Fibroblast of gingiva (primary cell): ENCODE measurements around the gene CEP164.

Experiments used
- DNase-seq: peaks from one replicate; pipeline ENCODE4 v3.0.0-alpha.2; 2011; ENCODE audit warnings: low read depth

The CEP164 gene

DNA sequence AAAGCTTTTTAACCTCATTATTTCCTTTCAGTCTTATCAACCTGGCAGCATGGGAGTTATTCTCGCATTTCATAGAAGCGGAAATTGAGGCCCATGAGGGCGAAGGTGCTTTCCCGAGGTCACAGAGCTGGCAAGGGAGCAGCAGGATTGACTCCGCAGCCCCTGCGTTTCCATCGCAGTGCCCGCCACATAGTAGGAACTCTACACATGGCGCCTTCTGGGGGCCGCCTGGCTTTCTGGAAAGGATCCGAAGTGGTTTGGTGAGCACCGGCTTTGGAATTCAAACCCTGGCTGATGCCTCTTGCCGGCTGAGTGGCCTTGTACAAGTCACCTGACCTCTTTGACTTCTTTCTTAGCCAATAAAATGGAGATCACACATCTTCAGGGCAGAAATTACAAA is 93.4 kb downstream of the CEP164 start:
- no peak for DNase-seq

DNA sequence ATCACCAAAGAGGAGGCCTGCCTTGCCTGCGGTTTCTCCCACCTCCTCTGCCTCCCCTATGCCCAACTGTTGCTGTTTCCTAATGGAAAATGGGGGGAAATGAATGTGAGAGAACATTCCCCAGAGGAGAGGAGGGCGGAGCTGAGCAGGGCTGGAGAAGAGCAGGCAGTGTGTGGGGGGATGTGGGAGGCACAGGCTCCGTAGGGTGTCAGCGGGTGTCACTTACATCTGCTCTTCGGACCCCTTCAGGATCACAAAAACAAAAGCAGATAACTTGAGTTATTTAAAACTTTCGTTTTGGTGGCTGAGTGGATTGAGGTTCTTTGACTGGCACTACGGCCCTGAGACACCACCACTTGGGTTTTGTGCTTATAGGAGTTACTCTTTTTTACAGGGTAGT is 93.8 kb downstream of the CEP164 start:
- DNase-seq: no peak

- no peak for DNase-seq
Measured at GRCh38 chr11:117423046-117423575, 95.5 kb downstream of the CEP164 start.

DNA sequence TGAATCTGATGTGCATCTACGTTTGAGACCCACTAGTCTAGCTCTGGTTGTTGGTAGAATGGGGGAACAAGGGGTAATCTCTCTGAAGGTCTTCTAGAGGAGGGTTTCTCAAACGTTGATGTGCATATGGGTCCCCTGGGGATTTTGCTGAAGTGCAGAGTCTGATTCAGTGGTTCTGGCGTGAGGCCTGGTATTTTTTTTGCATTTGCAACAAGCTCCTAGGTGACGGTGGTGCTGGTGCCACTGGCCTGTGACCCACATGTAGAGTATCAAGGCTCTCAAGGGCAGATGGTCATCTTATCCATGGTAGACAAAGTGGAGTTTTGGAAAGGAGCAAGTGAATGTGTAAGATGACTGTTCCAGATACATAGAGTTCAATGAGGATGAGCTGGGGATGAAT is 97.1 kb downstream of the CEP164 start:
- DNase-seq: peak; percentile 36

DNA sequence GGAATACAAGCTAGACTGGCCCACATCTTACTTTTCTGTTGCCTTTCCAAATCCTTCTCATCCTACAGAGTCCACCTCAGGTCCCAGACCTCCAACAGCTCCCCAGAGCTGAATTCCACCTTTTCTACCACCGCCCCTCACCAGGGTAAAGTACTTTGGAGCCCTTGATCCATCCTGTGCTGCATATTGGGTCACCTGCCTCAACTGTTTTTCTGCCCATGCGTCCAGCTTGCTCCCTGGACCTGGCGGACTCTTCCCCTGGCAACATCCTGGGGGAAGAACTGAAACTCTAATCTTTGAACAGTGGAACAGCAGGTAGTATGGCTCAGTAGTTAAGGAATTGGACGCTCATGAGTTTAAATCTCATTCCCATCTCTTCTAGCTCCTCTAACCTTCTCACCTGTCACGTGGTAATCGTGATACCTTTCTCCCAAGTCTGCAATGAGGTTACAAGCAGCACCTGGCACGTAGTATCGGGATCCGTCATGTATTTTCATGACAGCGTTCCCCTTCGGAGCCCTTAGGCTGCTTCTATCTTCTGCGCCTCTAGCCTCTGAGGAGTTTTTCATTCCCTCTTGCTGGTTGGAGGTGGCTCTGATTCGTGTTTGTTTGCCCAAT is 98.1 kb downstream of the CEP164 start:
- no peak for DNase-seq

DNA sequence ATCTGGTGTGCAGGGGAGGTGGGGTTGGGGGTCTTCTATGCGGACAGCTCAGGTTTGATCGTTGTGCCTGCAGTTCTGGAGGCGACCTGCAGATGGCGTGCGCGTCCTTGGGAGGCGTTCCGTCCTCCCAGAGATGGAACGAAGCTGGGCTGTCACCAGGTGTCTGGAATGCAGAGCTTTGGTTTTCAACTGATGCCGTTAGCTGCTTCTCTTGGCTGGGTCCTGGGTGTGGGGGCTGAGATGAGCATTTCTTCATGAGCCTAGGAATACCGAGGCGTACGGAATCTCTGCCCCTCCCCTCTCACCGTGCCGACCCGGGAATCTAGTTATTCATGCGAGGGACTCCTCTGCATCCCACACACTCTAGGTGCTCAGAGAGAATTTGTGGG is 98.6 kb downstream of the CEP164 start:
- peak; percentile 13 for DNase-seq

DNA sequence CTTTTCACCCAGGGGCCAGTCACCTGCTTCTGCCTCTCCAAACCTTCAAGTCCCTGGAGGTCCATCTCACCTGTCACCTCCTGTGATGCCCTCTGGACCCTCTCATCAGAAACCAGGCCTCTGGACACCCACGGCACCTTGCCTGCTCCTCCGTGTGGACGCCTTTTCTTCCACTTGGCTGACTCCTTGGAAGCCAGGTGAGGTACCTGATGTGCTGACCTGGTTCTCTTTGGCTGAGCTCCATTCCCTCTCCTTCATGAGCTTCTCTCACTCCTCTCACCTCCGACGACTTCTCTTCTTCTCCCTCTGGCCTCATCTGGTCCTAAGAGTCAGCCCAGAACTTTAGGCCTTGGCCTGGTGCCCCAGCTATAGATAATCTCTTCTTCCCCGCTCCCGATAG is 99.3 kb downstream of the CEP164 start:
- DNase-seq: no peak

GRCh38 chr11:117427356-117427874 is 99.8 kb downstream of the CEP164 start:
- DNase-seq: no peak

- no peak for DNase-seq
Measured at GRCh38 chr11:117428186-117428855, 100.7 kb downstream of the CEP164 start.

GRCh38 chr11:117428856-117429229 is 101.2 kb downstream of the CEP164 start:
- no peak for DNase-seq

DNA sequence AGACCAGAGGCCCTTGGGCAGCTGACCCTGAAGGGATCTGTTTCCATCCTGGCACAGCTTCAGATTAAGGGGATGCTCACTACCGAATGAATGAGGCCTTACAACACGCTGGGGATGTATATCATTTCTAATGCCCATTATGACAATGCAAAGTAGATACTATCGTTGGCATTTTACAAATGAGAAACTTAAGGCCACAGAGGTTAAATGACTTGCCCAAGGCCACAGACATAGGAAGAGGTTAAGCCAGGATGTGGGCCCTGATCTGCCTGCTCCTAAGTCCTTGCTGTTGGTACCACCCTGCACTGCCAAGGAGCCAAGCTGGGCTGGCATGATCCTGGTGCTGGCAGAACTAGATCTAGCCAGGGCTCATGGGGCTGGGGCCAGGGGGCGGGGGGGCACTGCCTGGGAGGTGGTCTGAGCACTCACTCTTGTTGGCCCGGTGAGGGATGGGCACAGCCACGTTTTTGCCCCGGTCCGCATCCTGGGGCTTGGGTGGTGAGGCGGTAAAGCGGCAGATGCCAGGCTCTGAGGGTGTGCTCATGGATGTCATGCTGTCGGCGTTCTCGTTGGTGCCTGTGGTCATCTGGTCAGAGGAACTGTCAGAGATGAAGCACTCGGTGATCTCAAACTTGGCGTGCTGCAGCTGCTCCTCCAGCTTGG is 102.8 kb downstream of the CEP164 start:
- DNase-seq: no peak

DNA sequence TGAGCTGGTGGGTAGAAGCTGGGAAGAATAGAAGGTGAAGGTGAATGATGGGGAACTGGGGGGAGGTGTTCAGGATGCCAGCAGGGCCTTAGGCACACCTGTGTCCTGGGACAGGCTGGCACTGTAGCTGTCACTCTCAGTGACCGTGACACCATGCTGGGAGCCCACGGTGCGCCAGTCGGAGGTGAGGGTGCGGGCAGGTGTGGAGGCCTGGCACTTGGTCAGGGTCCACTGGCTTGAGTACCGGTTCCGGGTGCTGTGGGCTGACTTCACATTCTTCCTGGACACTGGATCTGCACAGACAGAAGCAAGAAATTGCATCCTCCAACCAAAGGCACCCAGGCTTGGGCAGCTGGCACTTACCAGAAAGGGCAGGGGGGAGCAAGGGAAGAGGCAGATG is 103.8 kb downstream of the CEP164 start:
- DNase-seq: no peak

GRCh38 chr11:117433717-117434116 is 106.1 kb downstream of the CEP164 start:
- no peak for DNase-seq

DNA sequence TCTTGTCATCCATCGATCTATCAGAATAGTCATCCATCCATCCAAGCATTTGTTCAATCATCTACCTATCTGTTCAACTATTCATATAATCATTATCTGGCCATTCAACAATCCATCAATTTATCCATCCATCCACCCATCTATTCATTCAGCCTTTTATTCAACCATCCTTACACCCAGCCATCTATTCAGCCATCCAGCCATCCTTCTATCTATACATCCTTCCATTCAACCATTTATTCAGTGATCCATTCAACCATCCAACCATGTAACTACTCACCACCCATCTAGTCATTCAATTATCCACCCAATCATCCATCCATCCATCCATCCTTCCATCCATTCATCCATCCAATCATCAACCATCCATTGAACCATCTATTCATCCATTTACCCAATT is 106.8 kb downstream of the CEP164 start:
- no peak for DNase-seq

DNA sequence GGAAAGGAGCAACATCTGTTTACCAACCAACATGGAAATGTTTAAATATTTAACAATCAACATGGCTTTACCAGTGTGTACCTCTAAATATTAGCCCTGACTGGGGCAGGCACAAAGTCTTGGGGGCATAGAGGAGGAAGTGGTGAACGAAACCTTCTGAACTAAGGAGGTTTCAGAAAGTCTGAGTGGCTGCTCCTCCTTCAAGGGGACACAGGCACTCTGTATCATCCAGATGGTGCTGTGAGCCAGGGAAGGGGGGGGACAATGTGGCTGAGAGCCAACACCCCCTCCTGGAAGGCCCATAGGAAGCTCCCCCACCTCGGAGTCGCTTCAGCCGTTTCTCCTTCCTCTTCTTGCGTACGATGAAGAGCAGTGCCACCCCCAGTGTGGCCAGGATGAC is 107.7 kb downstream of the CEP164 start:
- no peak for DNase-seq

DNA sequence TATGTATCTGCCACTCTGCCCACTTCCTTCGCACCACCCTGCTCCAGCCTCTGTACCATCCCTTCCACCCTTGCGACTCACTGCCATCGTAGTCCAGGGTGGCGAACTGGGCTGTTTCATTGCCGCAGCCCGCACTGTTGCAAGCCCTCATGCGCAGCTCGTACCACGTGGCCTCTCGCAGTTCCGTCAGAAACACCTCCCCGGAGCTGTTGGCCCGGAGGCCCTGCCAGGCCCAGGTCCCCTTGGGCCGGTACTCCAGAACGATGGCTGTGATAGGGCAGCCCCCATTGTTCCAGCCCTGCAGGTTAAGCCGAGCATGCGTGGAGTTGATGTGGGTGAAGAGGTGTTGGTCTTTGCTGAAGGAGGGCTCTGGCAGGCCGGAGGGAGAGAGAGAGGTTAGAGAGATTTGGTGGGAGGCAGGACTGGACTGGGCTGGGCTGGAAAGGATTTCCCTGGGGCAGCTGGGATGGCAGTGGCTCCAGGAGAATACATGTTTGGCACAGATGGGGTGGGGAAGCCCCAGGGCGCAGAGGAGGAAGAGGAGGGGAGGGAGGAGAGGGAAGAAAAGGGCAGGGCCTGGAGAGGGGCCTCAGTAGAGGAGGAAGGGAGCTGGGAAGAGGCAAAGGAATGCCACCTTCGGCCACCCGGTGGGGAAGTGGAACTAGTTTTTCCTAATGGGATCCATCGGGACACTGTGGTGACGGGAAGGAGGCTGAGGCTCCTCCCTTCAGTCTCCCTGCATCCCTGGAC is 109.6 kb downstream of the CEP164 start:
- DNase-seq: no peak

GRCh38 chr11:117437791-117438130 is 110.1 kb downstream of the CEP164 start:
- no peak for DNase-seq

DNA sequence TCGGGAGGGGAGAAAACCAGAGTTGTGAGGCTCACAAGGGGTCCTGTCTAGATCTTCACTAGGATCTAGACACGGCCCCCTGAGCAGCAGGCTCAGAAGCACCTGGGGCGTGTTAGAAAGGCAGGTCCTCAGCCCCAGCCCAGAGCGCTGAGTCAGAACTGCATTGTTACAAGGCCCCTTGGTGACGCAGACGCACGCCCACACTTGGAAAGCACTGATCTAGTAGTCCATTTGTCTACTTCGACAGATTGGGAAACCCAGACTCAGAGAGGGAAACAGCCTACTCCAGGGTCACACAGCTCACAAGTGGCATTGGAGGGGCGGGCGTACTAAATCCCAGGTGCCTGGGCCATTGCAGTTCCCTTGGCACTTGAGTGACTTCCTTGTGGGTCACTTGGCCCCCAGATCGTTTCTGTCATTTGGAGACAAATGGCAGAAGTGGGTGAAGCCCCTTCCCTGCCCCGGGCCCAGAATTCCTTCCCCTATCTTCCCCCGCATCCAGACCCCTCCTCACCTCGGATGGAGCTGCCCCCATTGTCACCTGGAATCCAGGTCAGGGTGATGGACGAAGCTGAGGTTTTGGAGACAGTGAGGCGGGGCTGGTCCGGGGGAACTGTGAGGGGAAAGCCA is 110.8 kb downstream of the CEP164 start:
- no peak for DNase-seq

- no peak for DNase-seq
Measured at GRCh38 chr11:117439256-117439655, 111.6 kb downstream of the CEP164 start.

- DNase-seq: no peak
Measured at GRCh38 chr11:117440258-117440657, 112.6 kb downstream of the CEP164 start.

- DNase-seq: no peak
Measured at GRCh38 chr11:117441146-117441975, 113.7 kb downstream of the CEP164 start.
